HepG2 (cell line): ENCODE measurements around the gene ZBTB7B. TPM values are rescaled to one million over a fixed set of nuclear protein-coding genes. Genes with fewer than 3 reads are reported as not detected.
A peak's percentile ranks its signal among the peaks of the same experiment; 100 is the strongest.

ENCODE experiments used
- ATM ChIP-seq: fragments of 450-650 bp; IDR thresholded peaks from 2 replicates; pipeline ENCODE4 v1.7.1; 2017; ENCODE audit warnings: mild to moderate bottlenecking, borderline replicate concordance
- CBX1 ChIP-seq: IDR thresholded peaks from one replicate; pipeline ENCODE4 v1.6.1; 2016; ENCODE audit warnings: antibody characterized with exemption, low read depth
- CBX5 ChIP-seq: sonication (generic); formaldehyde crosslinking; IDR thresholded peaks from 2 replicates; pipeline ENCODE4 v1.4.0; 2020; ENCODE audit warnings: missing genetic modification reagents, borderline replicate concordance
- CREB1 ChIP-seq, 2 experiments: fragments of 450-650 bp in 1 of 2; IDR thresholded peaks; 2 replicates each; pipeline ENCODE4 v1.6.1; 2016 to 2017; ENCODE audit warnings: control low read depth in 1 of 2, mild to moderate bottlenecking in 1 of 2, missing compliant biosample characterization in 1 of 2, missing genetic modification characterization in 1 of 2
- HCFC1 ChIP-seq: fragments of 150-350 bp; IDR thresholded peaks from 2 replicates; pipeline ENCODE4 v1.6.1; 2014; ENCODE audit warnings: low read depth, low read length
- LCORL ChIP-seq, 2 experiments: fragments of 450-650 bp in 1 of 2; sonication (generic) in 1 of 2; formaldehyde crosslinking in 1 of 2; IDR thresholded peaks; 2 replicates each; pipeline versions ENCODE4 v1.5.0 to v1.6.1; 2017 to 2020; ENCODE audit warnings: antibody characterized with exemption in 1 of 2, missing genetic modification reagents in 1 of 2
- NFRKB ChIP-seq: fragments of 450-650 bp; IDR thresholded peaks from 2 replicates; pipeline ENCODE4 v1.6.1; 2017
- RARG ChIP-seq: sonication (generic); formaldehyde crosslinking; IDR thresholded peaks from 2 replicates; pipeline ENCODE4 v1.4.0; 2020; ENCODE audit warnings: low read depth, mild to moderate bottlenecking, missing genetic modification reagents
- SRSF4 ChIP-seq: fragments of 200-400 bp; formaldehyde crosslinking; IDR thresholded peaks from one replicate; pipeline ENCODE4 v1.6.1; 2018; ENCODE audit warnings: mild to moderate bottlenecking, low read depth, low read length, moderate library complexity; ENCODE audit not compliant: poor library complexity, severe bottlenecking
- SRSF9 ChIP-seq: fragments of 200-400 bp; formaldehyde crosslinking; IDR thresholded peaks from 2 replicates; pipeline ENCODE4 v1.6.1; 2018; ENCODE audit warnings: borderline replicate concordance, mild to moderate bottlenecking, low read depth, low read length; ENCODE audit not compliant: insufficient read depth, poor library complexity, severe bottlenecking
- TCF7L2 ChIP-seq: IDR thresholded peaks from 2 replicates; pipeline ENCODE4 v1.6.1; 2011; ENCODE audit warnings: mild to moderate bottlenecking, low read depth, low read length, moderate library complexity
- THAP11 ChIP-seq: IDR thresholded peaks from 2 replicates; pipeline ENCODE4 v1.6.1; 2016; ENCODE audit warnings: missing biosample characterization, missing genetic modification reagents
- YEATS4 ChIP-seq: sonication (generic); formaldehyde crosslinking; IDR thresholded peaks from 2 replicates; pipeline ENCODE4 v1.4.0; 2020; ENCODE audit warnings: missing genetic modification reagents, borderline replicate concordance
- ZFP36L1 ChIP-seq: sonication (generic); formaldehyde crosslinking; IDR thresholded peaks from 2 replicates; pipeline ENCODE4 v1.8.0; 2022; ENCODE audit warnings: mild to moderate bottlenecking, missing genetic modification reagents, moderate library complexity
- ZNF317 ChIP-seq: sonication (generic); formaldehyde crosslinking; IDR thresholded peaks from 2 replicates; pipeline ENCODE4 v1.5.0; 2020; ENCODE audit warnings: mild to moderate bottlenecking, missing genetic modification reagents
- ZNF33A ChIP-seq: sonication (generic); formaldehyde crosslinking; IDR thresholded peaks from 2 replicates; pipeline ENCODE4 v1.5.1; 2020; ENCODE audit warnings: missing genetic modification reagents, mild to moderate bottlenecking, moderate library complexity, borderline replicate concordance
- ZNF362 ChIP-seq: sonication (generic); formaldehyde crosslinking; IDR thresholded peaks from 2 replicates; pipeline ENCODE4 v1.4.0; 2020; ENCODE audit warnings: missing genetic modification reagents, mild to moderate bottlenecking, borderline replicate concordance
- ZNF558 ChIP-seq: sonication (generic); formaldehyde crosslinking; IDR thresholded peaks from 2 replicates; pipeline ENCODE4 v1.9.0; 2022; ENCODE audit warnings: mild to moderate bottlenecking, missing genetic modification reagents, borderline replicate concordance
- ZNF589 ChIP-seq: sonication (generic); formaldehyde crosslinking; conservative IDR thresholded peaks from 2 replicates; pipeline ENCODE4 v1.8.0; 2022; ENCODE audit warnings: mild to moderate bottlenecking, moderate library complexity, missing genetic modification reagents
- ZNF850 ChIP-seq: sonication (generic); formaldehyde crosslinking; conservative IDR thresholded peaks from 2 replicates; pipeline ENCODE4 v1.9.0; 2021; ENCODE audit warnings: mild to moderate bottlenecking, missing genetic modification reagents
- polyA plus RNA-seq, 8 experiments: library from polyadenylated mRNA; depleted of rRNA in 3 of 8; stranded (reverse) in 7 of 8; unstranded in 1 of 8; fragments of >200 nt; fragmentation: Illumina TruSeq in 4 of 8; extraction: Trizol in 4 of 8; gene quantifications; 2 replicates each; pipeline versions ENCODE4 v1.2.1 to v1.2.3, GENCODE V29; 2011 to 2016; ENCODE audit warnings: low read depth in 4 of 8, missing spikeins in 1 of 8, mixed read lengths in 1 of 8; ENCODE audit not compliant: insufficient read depth in 1 of 8
- total RNA-seq, 5 experiments: library from RNA; depleted of rRNA; stranded (reverse); fragments of >200 nt; fragmentation: Illumina TruSeq; extraction: Trizol; gene quantifications; 2 replicates each; pipeline ENCODE4 v1.2.3, GENCODE V29; 2016; ENCODE audit warnings: low read depth in 1 of 5
- TF ChIP-seq, protein P1 (sequence below): sonication (generic); IDR thresholded peaks from 2 replicates; pipeline ENCODE4 v1.6.1; 2016; ENCODE audit warnings: low read depth, borderline replicate concordance
- TF ChIP-seq, protein P2 (sequence below): IDR thresholded peaks from 2 replicates; pipeline ENCODE4 v1.6.1; 2016; ENCODE audit warnings: missing genetic modification reagents, missing compliant biosample characterization

ZBTB7B gene
- total and polyA plus RNA-seq, 2 of the 13 experiments (the other 11 are each of a cell fraction or from before 2014, with no cell fraction given), result 15.5 to 17.5 TPM

- no peak for TF ChIP-seq ZFP36L1 (CRISPR knock-in tag)
- TF ChIP-seq YEATS4 (CRISPR knock-in tag), result peak; percentile 84; the same call in 1 of the 2 replicates
- no peak for TF ChIP-seq RARG (CRISPR knock-in tag)
- TF ChIP-seq, protein P1, sequence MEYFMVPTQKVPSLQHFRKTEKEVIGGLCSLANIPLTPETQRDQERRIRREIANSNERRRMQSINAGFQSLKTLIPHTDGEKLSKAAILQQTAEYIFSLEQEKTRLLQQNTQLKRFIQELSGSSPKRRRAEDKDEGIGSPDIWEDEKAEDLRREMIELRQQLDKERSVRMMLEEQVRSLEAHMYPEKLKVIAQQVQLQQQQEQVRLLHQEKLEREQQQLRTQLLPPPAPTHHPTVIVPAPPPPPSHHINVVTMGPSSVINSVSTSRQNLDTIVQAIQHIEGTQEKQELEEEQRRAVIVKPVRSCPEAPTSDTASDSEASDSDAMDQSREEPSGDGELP, result peak; percentile 67; the same call in 1 of the 2 replicates
- peak; percentile 8; the same call in 1 of the 2 replicates for TF ChIP-seq HCFC1
- peak; percentile 42; the same call in 1 of the 2 replicates for TF ChIP-seq ZNF362 (CRISPR knock-in tag)
- no peak for TF ChIP-seq TCF7L2
- no peak for TF ChIP-seq NFRKB
- no peak for TF ChIP-seq ZNF33A (CRISPR knock-in tag)
- no peak for TF ChIP-seq ATM
- no peak for TF ChIP-seq SRSF4
- TF ChIP-seq CREB1 (IDR thresholded peaks at IDR 0.05), result no peak
- no peak for TF ChIP-seq CREB1 (CRISPR knock-in tag; IDR thresholded peaks at IDR 0.05)
- TF ChIP-seq ZNF317 (CRISPR knock-in tag), result 0 out of 2 replicates have a peak, but pooled peaks have one; percentile 80
- TF ChIP-seq ZNF558 (CRISPR knock-in tag), result peak; percentile 59; the same call in 1 of the 2 replicates
- TF ChIP-seq ZNF589 (CRISPR knock-in tag), result peak; percentile 76; the same call in 1 of the 2 replicates
- no peak for TF ChIP-seq ZNF850 (CRISPR knock-in tag)
- TF ChIP-seq CBX1, result peak; percentile 89
- TF ChIP-seq LCORL (IDR thresholded peaks at IDR 0.05), result no peak
- TF ChIP-seq LCORL (CRISPR knock-in tag; IDR thresholded peaks at IDR 0.05), result peak; percentile 93
- TF ChIP-seq, protein P2, sequence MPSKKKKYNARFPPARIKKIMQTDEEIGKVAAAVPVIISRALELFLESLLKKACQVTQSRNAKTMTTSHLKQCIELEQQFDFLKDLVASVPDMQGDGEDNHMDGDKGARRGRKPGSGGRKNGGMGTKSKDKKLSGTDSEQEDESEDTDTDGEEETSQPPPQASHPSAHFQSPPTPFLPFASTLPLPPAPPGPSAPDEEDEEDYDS (CRISPR knock-in tag), result peak; percentile 78
- no peak for TF ChIP-seq SRSF9
- peak; percentile 82 for TF ChIP-seq THAP11
- TF ChIP-seq CBX5 (CRISPR knock-in tag), result peak; percentile 95; the same call in 1 of the 2 replicates
Observed at GRCh38 chr1:155017041-155017945, 14.7 kb downstream of the ZBTB7B start (continued).
